ENCODE results near the gene ZNHIT3. TPM values are rescaled to one million over a fixed set of nuclear protein-coding genes. Genes with fewer than 3 reads are reported as not detected.
A peak's percentile ranks its signal among the peaks of the same experiment; 100 is the strongest.

Gene ZNHIT3
- total and polyA plus RNA-seq, 2 experiments from 2014 or later, result 50.5 to 128 TPM

DNA sequence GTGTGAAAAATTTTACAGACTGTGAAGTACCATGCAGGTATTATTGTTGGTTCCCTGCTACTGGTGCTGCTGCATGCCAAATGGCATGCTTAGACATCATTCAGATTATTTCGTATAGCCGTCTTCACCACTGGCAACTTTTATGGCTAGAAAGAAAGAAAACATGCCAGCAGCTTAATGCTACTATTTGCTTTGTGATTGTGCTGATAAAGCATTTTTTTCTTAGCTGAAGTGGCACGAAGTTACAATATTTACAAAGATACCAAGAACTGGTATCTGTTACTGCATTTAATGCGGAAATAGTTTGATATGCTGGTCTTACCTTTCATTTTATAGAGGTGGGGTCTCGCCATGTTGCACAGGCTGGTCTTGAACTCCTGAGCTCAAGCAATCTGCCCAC lies 8.2 kb downstream of the ZNHIT3 start (continued):
- TF ChIP-seq, protein P1, sequence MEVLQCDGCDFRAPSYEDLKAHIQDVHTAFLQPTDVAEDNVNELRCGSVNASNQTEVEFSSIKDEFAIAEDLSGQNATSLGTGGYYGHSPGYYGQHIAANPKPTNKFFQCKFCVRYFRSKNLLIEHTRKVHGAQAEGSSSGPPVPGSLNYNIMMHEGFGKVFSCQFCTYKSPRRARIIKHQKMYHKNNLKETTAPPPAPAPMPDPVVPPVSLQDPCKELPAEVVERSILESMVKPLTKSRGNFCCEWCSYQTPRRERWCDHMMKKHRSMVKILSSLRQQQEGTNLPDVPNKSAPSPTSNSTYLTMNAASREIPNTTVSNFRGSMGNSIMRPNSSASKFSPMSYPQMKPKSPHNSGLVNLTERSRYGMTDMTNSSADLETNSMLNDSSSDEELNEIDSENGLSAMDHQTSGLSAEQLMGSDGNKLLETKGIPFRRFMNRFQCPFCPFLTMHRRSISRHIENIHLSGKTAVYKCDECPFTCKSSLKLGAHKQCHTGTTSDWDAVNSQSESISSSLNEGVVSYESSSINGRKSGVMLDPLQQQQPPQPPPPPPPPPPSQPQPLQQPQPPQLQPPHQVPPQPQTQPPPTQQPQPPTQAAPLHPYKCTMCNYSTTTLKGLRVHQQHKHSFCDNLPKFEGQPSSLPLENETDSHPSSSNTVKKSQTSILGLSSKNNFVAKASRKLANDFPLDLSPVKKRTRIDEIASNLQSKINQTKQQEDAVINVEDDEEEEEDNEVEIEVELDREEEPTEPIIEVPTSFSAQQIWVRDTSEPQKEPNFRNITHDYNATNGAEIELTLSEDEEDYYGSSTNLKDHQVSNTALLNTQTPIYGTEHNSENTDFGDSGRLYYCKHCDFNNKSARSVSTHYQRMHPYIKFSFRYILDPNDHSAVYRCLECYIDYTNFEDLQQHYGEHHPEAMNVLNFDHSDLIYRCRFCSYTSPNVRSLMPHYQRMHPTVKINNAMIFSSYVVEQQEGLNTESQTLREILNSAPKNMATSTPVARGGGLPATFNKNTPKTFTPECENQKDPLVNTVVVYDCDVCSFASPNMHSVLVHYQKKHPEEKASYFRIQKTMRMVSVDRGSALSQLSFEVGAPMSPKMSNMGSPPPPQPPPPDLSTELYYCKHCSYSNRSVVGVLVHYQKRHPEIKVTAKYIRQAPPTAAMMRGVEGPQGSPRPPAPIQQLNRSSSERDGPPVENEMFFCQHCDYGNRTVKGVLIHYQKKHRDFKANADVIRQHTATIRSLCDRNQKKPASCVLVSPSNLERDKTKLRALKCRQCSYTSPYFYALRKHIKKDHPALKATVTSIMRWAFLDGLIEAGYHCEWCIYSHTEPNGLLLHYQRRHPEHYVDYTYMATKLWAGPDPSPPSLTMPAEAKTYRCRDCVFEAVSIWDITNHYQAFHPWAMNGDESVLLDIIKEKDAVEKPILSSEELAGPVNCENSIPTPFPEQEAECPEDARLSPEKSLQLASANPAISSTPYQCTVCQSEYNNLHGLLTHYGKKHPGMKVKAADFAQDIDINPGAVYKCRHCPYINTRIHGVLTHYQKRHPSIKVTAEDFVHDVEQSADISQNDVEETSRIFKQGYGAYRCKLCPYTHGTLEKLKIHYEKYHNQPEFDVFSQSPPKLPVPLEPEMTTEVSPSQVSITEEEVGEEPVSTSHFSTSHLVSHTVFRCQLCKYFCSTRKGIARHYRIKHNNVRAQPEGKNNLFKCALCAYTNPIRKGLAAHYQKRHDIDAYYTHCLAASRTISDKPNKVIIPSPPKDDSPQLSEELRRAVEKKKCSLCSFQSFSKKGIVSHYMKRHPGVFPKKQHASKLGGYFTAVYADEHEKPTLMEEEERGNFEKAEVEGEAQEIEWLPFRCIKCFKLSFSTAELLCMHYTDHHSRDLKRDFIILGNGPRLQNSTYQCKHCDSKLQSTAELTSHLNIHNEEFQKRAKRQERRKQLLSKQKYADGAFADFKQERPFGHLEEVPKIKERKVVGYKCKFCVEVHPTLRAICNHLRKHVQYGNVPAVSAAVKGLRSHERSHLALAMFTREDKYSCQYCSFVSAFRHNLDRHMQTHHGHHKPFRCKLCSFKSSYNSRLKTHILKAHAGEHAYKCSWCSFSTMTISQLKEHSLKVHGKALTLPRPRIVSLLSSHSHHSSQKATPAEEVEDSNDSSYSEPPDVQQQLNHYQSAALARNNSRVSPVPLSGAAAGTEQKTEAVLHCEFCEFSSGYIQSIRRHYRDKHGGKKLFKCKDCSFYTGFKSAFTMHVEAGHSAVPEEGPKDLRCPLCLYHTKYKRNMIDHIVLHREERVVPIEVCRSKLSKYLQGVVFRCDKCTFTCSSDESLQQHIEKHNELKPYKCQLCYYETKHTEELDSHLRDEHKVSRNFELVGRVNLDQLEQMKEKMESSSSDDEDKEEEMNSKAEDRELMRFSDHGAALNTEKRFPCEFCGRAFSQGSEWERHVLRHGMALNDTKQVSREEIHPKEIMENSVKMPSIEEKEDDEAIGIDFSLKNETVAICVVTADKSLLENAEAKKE (CRISPR knock-in tag; IDR thresholded peaks at IDR 0.05), result no peak

DNA sequence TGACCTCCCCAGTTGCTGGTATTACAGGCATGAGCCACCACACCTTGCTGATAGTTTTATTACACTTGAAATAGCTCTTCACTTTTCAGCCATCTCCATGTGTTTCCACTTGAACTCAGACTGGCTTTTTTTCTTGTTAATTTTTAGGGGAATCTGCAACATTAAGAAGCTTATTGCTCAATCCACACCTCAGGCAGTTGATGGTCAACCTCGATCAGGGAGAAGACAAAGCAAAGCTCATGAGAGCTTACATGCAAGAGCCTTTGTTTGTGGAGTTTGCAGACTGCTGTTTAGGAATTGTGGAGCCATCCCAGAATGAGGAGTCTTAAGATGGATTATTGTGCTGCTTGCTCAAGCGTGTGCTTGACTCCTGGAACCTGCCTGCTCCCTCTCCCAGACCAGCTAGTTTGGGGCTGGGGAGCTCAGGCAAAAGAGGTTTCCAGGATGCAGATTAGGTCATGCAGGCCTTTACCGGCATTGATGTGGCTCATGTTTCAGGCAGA lies 8.6 kb downstream of the ZNHIT3 start:
- Mint-ChIP-seq H3K9me3 (no peaks in the 10 kb centered on the region), H3K4me1 (no peaks in the 10 kb centered on the region), H3K27ac (no peak overlapping the region), H3K27me3 (ENCODE audit: insufficient read depth, low read depth, poor library complexity) (peaks cover 2% of the 10 kb centered on the region), H3K4me3 (no peak overlapping the region; the same call in 2 of the 3 replicates), H3K36me3 (ENCODE audit: low read depth) (peaks cover 74% of the 10 kb centered on the region)
- H3K4me3 ChIP-seq, result no peak overlapping the region
- ATAC-seq, result no peak
- H4K20me1 ChIP-seq (replicated peaks; ENCODE audit: insufficient read depth), result peaks cover 20% of the 10 kb centered on the region; the same call in 1 of the 2 replicates
- H3K4me1 ChIP-seq (ENCODE audit: insufficient read depth), result no peaks in the 10 kb centered on the region
- peaks cover 12% of the 10 kb centered on the region for H3F3A ChIP-seq (replicated peaks; ENCODE audit: low read depth)
- no peak for DNase-seq (ENCODE audit: low spot score)
- H3K4me2 ChIP-seq, result no peak overlapping the region
- peak overlapping the region; percentile 59; the same call in 1 of the 2 replicates for H3K27ac ChIP-seq (ENCODE audit: low read depth)
- H3K36me3 ChIP-seq (ENCODE audit: insufficient read depth), result peaks cover 18% of the 10 kb centered on the region
- H3K9me2 ChIP-seq (ENCODE audit: insufficient read depth), result no peaks in the 10 kb centered on the region
- no peaks in the 10 kb centered on the region for H3K27me3 ChIP-seq (ENCODE audit: insufficient read depth)
- peaks cover 22% of the 10 kb centered on the region for H3K79me2 ChIP-seq (replicated peaks; ENCODE audit: insufficient read depth)
- no peak overlapping the region for H2AFZ ChIP-seq
- TF ChIP-seq ZNF331 (CRISPR knock-in tag; IDR thresholded peaks at IDR 0.05; ENCODE audit: low read depth), result no peak
- TF ChIP-seq STAT1 (IDR thresholded peaks at IDR 0.05; ENCODE audit: unreplicated experiment), result no peak
- TF ChIP-seq EZH2phosphoT487 (IDR thresholded peaks at IDR 0.05; ENCODE audit: unreplicated experiment), result no peak
- TF ChIP-seq ZNF114 (CRISPR knock-in tag; IDR thresholded peaks at IDR 0.05), result no peak
- TF ChIP-seq, protein P2, sequence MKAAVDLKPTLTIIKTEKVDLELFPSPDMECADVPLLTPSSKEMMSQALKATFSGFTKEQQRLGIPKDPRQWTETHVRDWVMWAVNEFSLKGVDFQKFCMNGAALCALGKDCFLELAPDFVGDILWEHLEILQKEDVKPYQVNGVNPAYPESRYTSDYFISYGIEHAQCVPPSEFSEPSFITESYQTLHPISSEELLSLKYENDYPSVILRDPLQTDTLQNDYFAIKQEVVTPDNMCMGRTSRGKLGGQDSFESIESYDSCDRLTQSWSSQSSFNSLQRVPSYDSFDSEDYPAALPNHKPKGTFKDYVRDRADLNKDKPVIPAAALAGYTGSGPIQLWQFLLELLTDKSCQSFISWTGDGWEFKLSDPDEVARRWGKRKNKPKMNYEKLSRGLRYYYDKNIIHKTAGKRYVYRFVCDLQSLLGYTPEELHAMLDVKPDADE (IDR thresholded peaks at IDR 0.05), result no peak
- TF ChIP-seq EZH2 (IDR thresholded peaks at IDR 0.05; ENCODE audit: low read depth, unreplicated experiment), result no peak
- TF ChIP-seq, protein P3, sequence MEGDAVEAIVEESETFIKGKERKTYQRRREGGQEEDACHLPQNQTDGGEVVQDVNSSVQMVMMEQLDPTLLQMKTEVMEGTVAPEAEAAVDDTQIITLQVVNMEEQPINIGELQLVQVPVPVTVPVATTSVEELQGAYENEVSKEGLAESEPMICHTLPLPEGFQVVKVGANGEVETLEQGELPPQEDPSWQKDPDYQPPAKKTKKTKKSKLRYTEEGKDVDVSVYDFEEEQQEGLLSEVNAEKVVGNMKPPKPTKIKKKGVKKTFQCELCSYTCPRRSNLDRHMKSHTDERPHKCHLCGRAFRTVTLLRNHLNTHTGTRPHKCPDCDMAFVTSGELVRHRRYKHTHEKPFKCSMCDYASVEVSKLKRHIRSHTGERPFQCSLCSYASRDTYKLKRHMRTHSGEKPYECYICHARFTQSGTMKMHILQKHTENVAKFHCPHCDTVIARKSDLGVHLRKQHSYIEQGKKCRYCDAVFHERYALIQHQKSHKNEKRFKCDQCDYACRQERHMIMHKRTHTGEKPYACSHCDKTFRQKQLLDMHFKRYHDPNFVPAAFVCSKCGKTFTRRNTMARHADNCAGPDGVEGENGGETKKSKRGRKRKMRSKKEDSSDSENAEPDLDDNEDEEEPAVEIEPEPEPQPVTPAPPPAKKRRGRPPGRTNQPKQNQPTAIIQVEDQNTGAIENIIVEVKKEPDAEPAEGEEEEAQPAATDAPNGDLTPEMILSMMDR (conservative IDR thresholded peaks at IDR 0.05; ENCODE audit: low read depth in 2 of 2), result no peak
- TF ChIP-seq NANOG (IDR thresholded peaks at IDR 0.05; ENCODE audit: borderline replicate concordance), result no peak
- TF ChIP-seq CREB1 (CRISPR knock-in tag; IDR thresholded peaks at IDR 0.05; ENCODE audit: low read depth), result no peak
- no peak for TF ChIP-seq JUNB (IDR thresholded peaks at IDR 0.05; ENCODE audit: unreplicated experiment)
- no peak for TF ChIP-seq POLR2AphosphoS5 (IDR thresholded peaks at IDR 0.05; ENCODE audit: low read depth)
